NCI-H2171 (cell line): Measurements from ENCODE around the gene SOCS1.

Experiments used
- DNase-seq: peaks from one replicate; lab custom pipeline; 2025; lab: John Stamatoyannopoulos, UW

Gene SOCS1

DNA sequence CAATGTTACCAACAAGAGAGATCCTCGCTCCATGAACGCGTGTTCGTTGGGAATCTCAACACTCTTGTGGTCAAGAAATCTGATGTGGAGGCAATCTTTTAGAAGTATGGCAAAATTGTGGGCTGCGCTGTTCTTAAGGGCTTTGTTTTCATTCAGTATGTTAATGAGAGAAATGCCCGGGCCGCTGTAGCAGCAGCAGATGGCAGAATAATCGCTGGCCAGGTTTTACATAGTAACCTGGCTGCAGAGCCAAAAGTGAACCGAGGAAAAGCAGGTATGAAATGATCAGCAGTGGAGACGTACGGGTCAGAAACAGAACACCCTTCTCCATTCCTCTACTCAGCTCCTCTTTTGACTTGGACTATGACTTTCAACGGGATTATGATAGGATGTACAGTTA is 13.3 kb downstream of the SOCS1 start:
- DNase-seq = peak; percentile 62

- no peak for DNase-seq
Measured at GRCh38 chr16:11241480-11242204, 14.4 kb downstream of the SOCS1 start.

GRCh38 chr16:11240636-11241473 is 15.1 kb downstream of the SOCS1 start:
- DNase-seq = no peak

DNA sequence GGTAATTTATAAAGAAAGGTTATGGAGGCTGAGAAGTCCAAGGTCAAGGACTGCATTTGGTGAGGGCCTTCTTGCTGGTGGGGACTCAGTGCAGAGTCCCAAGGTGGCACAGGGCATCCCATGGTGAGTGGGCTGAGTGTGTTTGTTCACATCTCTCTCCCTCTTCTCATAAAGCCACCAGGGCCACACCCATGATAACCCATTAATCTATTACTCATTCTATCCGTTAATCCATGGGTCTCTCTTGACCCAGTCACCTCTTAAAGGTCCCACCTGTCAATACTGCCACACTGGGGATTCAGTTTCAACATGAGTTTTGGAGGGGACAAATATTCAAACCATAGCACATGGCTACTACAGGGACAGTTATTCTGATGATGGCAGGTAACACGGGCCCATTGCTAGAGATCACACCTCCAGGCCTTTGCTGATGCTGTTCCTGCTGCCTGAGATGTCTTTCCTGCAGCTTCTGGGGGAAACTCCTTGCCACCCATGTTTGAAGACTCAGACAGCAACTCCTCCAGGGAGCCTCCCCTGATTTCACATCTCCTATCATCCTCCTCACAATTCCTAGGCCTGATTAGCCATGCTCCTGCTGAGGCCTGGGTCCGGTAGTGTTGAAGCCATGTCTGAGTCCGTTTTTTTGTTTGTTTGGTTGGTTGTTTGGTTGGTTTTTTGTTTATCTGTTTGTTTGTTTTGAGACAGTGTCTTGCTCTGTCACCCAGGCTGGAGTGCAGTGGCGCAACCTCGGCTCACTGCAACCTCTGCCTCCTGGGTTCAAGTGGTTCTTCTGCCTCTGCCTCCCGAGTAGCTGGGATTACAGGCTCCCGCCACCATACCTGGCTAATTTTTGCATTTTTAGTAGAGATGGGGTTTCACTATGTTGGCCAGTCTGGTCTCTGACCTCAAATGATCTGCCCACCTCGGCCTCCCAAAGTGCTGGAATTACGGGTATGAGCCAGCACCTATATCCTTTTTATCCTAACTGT is 16.1 kb downstream of the SOCS1 start:
- no peak for DNase-seq

DNA sequence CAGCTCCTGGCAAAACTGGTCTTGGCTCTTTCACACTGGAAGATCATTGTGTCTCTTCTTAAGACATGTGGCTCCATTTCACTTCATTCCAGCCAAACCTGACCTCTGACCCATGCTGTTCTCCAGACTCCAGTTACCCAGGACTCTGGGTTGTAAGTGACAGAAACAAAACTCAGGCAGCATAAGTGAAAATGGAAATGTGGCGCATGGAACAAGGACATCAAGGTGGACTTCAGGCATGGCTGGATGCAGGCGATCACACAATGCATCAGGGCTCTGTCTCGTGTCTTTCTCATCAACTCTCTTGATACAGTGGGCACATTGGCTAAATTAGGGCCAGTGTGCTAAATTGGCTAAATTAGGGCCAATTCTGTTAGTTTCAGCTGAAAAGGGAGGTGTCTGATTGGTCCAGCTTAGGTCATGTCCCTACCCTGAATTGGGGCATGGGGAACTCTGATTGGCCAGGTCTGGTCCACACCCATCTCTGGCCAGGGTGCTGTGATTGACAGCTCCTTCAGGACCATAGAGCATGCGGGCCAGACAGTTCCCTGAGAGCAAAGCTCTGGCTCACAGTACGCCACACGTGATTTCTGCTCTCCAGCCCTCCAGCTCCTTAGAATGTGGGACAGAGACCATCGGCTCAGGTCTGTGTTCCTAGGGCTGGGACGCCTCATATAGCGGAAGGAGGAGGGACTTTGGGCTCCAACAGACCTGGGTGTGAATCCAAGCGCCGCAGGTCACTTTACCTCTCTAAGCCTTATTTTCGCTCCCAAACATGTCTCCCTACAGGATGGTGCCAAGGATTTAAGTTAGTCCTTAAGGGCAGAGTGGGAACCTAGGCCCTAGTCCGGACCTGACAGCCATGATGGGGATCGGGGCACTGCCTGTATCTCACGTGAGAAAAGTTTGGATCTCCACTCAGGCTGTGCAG is 17.5 kb downstream of the SOCS1 start:
- no peak for DNase-seq

- DNase-seq = peak; percentile 61
Measured at GRCh38 chr16:11236461-11237254, 19.3 kb downstream of the SOCS1 start.

DNA sequence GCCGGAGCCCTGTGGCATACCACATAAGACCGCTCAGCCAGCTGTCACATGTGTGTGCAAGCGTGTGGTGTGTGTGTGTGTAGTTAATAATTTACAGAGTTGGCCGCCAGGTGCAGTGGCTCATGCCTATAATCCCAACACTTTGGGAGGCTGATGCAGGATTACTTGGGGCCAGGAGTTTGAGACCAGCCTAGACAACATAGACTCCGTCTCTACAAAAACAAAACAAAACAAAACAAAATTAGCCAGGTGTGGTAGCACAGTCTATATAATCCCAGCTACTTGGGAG is 20.4 kb downstream of the SOCS1 start:
- DNase-seq = no peak

GRCh38 chr16:11234884-11235702 is 20.9 kb downstream of the SOCS1 start:
- no peak for DNase-seq

GRCh38 chr16:11233727-11234376 is 22.2 kb downstream of the SOCS1 start:
- no peak for DNase-seq

- DNase-seq = no peak
Measured at GRCh38 chr16:11232852-11233726, 22.9 kb downstream of the SOCS1 start.

GRCh38 chr16:11232302-11232851 is 23.6 kb downstream of the SOCS1 start:
- no peak for DNase-seq

DNA sequence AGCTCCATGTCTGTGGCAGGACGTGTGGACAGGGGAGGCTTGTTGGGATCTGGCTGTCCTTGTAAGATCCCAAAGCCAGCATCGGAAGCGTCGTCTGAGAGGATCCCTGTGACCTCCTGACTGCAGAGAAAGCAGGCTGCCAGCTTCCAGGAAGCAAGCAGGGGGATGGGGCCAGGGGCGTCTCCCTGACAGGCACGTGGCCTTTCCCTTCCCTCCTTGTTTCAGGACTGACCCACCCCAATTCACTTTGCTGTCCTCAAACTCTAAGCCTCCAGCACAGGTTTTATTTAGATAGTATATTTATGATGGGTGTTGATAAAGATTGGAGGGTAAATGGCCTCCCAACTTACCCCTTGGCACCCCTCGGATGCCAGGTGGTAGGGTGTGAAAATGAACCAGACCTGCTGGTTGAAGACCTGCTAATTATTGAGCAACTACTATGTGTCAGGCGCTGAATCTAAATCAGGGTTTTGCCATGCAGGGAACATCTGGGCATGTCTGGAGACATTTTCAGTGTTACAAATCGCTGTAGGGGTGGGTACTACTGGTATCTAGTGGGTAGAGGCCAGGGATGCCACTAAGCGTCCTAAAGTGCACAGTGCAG is 24.5 kb downstream of the SOCS1 start:
- DNase-seq = no peak

- no peak for DNase-seq
Measured at GRCh38 chr16:11229906-11230305, 26.1 kb downstream of the SOCS1 start.

GRCh38 chr16:11229432-11229831 is 26.6 kb downstream of the SOCS1 start:
- no peak for DNase-seq

DNA sequence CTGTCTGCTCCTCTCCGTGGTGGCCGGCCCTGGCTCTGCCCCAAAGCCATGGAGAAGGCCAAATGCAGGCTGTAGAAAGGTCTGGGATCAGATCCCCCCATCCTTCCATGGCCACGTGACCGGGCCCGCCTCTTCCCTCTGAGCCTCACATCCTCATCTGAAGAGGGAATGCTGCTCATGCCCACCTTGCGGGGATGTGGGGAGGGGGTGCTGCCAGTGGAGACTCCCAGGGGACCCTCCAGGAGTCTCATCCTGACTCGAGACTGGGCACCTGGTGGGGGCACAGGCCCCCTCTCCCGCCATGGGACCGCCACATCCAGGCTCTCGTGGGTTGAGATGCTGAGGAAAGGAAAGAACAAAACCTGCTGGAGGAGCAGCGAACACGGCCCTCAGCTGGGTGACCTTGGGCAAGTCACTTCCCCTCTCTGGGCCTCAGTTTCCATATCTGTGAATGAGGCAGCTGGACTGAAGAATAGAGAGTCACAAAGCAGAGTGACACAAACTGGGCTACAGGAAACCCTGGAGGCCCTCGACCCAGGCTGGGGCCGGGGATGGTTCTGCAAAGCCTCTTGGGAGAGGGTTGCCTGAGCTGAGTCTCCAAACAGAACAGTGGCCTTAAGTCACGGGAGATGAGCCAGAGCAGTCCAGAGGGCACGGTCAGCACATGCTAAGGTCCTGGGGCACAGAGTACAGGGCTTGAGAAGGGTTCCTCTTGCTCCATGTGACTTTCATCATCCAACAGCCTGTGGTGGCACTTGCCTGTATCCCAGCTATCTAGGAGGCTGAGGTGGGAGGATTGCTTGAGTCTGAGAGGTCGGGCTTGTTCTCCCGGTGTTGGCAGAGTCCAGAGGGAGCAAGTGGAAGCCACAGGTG is 30.1 kb downstream of the SOCS1 start:
- no peak for DNase-seq
